ENCODE data around the gene STARD13. TPM values are rescaled to one million over a fixed set of nuclear protein-coding genes. Genes with fewer than 3 reads are reported as not detected.
A peak's percentile ranks its signal among the peaks of the same experiment; 100 is the strongest.

STARD13 gene
- total RNA-seq, 1 experiment from 2014 or later, result 4.1 TPM

DNA sequence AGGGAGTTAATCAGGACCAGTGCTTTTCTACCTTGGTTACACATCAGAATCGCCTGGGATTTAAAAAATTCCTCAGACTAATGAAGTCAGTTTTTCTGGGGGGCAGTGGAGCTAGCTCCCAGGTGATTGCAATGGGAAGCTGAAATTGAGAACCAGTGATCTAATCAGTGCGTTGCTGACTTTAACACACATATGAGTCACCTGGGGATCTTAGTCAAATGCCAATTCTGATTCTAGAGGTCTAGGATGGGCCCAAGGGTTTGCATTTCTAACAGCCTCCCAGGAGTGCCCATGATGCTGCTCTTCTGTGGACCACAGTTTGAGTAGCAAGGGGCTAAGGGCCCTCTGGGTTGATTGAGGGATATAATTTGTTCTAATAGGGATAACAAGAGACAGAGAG, 214.8 kb downstream of the STARD13 start:
- no peaks in the 10 kb centered on the region for H3K9me3 ChIP-seq (ENCODE audit: control insufficient read depth in 1 of 2, insufficient read depth in 1 of 2, low read depth in 1 of 2, low read length in 2 of 2)
- no peak overlapping the region for H3K4me2 ChIP-seq (ENCODE audit: low read length)
- POLR2A ChIA-PET, result no interaction called here
- H3K9me2 ChIP-seq (ENCODE audit: insufficient read depth), result no peaks in the 10 kb centered on the region
- intact Hi-C loops (cut with micrococcal nuclease), result no loop called here
- H3K36me3 ChIP-seq (ENCODE audit: control insufficient read depth in 1 of 2, insufficient read depth in 2 of 2, low read length in 2 of 2), result no peaks in the 10 kb centered on the region
- no peaks in the 10 kb centered on the region for H3K27me3 ChIP-seq (ENCODE audit: insufficient read depth, low read length)
- TF ChIP-seq POLR2AphosphoS5 (IDR thresholded peaks at IDR 0.05; ENCODE audit: low read depth, low read length) (no peak), ZNF274 (IDR thresholded peaks at IDR 0.05; ENCODE audit: low read depth, low read length) (no peak), ATF3 (IDR thresholded peaks at IDR 0.05) (no peak), ELF1 (IDR thresholded peaks at IDR 0.05; ENCODE audit: borderline replicate concordance, low read depth) (no peak)
- RAD21 ChIA-PET (ENCODE audit: low non-redundant PET in 1 of 2, low total read pairs in 2 of 2, uncharacterized antibody in 2 of 2, unreplicated experiment in 2 of 2), result no interaction called here
- no peak overlapping the region for H3K4me3 ChIP-seq (replicated peaks in 1 of 2; ENCODE audit: low read depth in 1 of 2, low read length in 2 of 2)
- H3K27ac ChIP-seq (ENCODE audit: low read depth, low read length), result no peak overlapping the region
- no peaks in the 10 kb centered on the region for H3K79me2 ChIP-seq (ENCODE audit: insufficient read depth, low read length)
- CTCF ChIA-PET, result no interaction called here
- no peak for DNase-seq (ENCODE audit: low read depth, low spot score)
- no peaks in the 10 kb centered on the region for H4K20me1 ChIP-seq (ENCODE audit: insufficient read depth)
- H3K9ac ChIP-seq (ENCODE audit: low read length), result no peak overlapping the region
- no peak for ATAC-seq
- no peak overlapping the region for H2AFZ ChIP-seq (ENCODE audit: low read depth, low read length, poor library complexity, severe bottlenecking)
- H3K4me1 ChIP-seq (ENCODE audit: control insufficient read depth in 1 of 2, insufficient read depth in 2 of 2, low read length in 2 of 2), result no peaks in the 10 kb centered on the region
- no TSS peak for BruUV-seq (replicated peaks)

- intact Hi-C loops (cut with micrococcal nuclease), result no loop called here
- H3K4me1 ChIP-seq (ENCODE audit: control insufficient read depth in 1 of 2, insufficient read depth in 2 of 2, low read length in 2 of 2), result no peaks in the 10 kb centered on the region
- ChIA-PET POLR2A (no interaction called here), CTCF (no interaction called here), RAD21 (ENCODE audit: low non-redundant PET in 1 of 2, low total read pairs in 2 of 2, uncharacterized antibody in 2 of 2, unreplicated experiment in 2 of 2) (no interaction called here)
- no peak overlapping the region for H3K4me2 ChIP-seq (ENCODE audit: low read length)
- no peaks in the 10 kb centered on the region for H3K9me3 ChIP-seq (ENCODE audit: control insufficient read depth in 1 of 2, insufficient read depth in 1 of 2, low read depth in 1 of 2, low read length in 2 of 2)
- H4K20me1 ChIP-seq (ENCODE audit: insufficient read depth), result no peaks in the 10 kb centered on the region
- H3K27ac ChIP-seq (ENCODE audit: low read depth, low read length), result no peak overlapping the region
- no peak overlapping the region for H3K4me3 ChIP-seq (replicated peaks in 1 of 2; ENCODE audit: low read depth in 1 of 2, low read length in 2 of 2)
- TF ChIP-seq CTCF (IDR thresholded peaks at IDR 0.05 in 2 of 3, conservative IDR thresholded peaks at IDR 0.05 in 1 of 3; ENCODE audit: borderline replicate concordance in 1 of 3, insufficient read depth in 1 of 3, low read depth in 2 of 3, low read length in 2 of 3) (peak in 2 of 3 experiments; percentile 13 to 42; a peak in 2 of 6 replicates), RAD21 (IDR thresholded peaks at IDR 0.05; ENCODE audit: low read depth) (peak; percentile 21), SRF (IDR thresholded peaks at IDR 0.05; ENCODE audit: low read depth) (no peak)
- H3K36me3 ChIP-seq (ENCODE audit: control insufficient read depth in 1 of 2, insufficient read depth in 2 of 2, low read length in 2 of 2), result no peaks in the 10 kb centered on the region
- no peaks in the 10 kb centered on the region for H3K9me2 ChIP-seq (ENCODE audit: insufficient read depth)
- no peak overlapping the region for H2AFZ ChIP-seq (ENCODE audit: low read depth, low read length, poor library complexity, severe bottlenecking)
- no TSS peak for BruUV-seq (replicated peaks)
- no peak for ATAC-seq
- no peak for DNase-seq (ENCODE audit: low read depth, low spot score)
- H3K79me2 ChIP-seq (ENCODE audit: insufficient read depth, low read length), result no peaks in the 10 kb centered on the region
- no peak overlapping the region for H3K9ac ChIP-seq (ENCODE audit: low read length)
- no peaks in the 10 kb centered on the region for H3K27me3 ChIP-seq (ENCODE audit: insufficient read depth, low read length)
Measured at GRCh38 chr13:33069365-33069764, 216.2 kb downstream of the STARD13 start.
